ENCODE measurements around the gene ZDHHC14. TPM values are rescaled to one million over a fixed set of nuclear protein-coding genes. Genes with fewer than 3 reads are reported as not detected.

Gene ZDHHC14
- total RNA-seq, 1 donor from 2014 or later = 9.3 TPM

DNA sequence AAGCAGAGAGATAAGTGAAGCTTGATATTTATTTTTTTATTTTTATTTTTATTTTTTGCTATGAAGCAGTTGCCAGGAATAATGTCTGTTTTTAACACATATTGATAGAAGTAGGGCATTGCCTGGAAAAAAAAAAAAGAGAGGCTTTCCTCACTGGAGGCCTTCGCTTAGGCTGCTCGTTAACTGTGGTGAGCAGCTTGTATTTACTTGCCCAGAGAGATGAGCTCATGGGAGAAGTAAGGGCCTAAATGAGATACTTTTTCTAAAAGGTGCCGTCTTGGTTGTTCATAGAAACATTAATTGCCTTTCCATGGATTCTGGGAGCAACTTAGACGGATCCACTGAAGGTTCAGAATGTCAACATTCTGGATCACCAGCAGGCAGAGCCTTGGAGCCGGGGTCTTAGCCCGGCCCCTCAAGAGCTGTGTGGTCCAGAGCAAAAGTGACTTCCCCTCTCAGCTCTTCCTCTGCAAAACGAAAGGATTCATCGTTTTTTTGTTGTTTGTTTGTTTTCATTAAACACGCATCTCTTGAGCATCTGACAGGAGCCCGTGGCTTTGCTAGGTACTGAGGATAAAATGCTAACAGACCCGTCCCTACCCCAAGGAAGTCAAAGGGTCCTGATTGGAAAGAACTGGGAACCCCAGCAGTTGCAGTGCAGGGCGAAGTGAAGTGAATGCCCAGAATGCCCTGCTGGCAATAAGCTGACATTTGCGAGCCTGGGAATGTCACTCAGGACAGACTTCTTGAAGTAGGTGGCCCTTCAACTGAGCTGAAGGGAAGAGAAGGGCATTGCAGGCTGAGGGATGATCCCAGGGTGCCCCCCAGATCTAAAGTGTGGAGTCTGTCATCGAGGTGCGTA lies 138.5 kb downstream of the ZDHHC14 start:
- Histone ChIP-seq H3K4me3 (no peak overlapping the region), H3K4me1 (no peaks in the 10 kb centered on the region), H3K27ac (no peak overlapping the region), H3K27me3 (ENCODE audit: low read depth) (no peaks in the 10 kb centered on the region), H3K36me3 (no peaks in the 10 kb centered on the region), H3K9me3 (no peaks in the 10 kb centered on the region)
- ATAC-seq = no peak
- intact Hi-C loops (cut with DNase I) = no loop called here
- DNase-seq = no peak
- TF ChIP-seq, protein P1, sequence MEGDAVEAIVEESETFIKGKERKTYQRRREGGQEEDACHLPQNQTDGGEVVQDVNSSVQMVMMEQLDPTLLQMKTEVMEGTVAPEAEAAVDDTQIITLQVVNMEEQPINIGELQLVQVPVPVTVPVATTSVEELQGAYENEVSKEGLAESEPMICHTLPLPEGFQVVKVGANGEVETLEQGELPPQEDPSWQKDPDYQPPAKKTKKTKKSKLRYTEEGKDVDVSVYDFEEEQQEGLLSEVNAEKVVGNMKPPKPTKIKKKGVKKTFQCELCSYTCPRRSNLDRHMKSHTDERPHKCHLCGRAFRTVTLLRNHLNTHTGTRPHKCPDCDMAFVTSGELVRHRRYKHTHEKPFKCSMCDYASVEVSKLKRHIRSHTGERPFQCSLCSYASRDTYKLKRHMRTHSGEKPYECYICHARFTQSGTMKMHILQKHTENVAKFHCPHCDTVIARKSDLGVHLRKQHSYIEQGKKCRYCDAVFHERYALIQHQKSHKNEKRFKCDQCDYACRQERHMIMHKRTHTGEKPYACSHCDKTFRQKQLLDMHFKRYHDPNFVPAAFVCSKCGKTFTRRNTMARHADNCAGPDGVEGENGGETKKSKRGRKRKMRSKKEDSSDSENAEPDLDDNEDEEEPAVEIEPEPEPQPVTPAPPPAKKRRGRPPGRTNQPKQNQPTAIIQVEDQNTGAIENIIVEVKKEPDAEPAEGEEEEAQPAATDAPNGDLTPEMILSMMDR (IDR thresholded peaks at IDR 0.05) = no peak

- intact Hi-C loops (cut with DNase I) = no loop called here
- Histone ChIP-seq H3K36me3 (no peaks in the 10 kb centered on the region), H3K4me3 (no peak overlapping the region), H3K27me3 (ENCODE audit: low read depth) (no peaks in the 10 kb centered on the region), H3K27ac (no peak overlapping the region), H3K9me3 (no peaks in the 10 kb centered on the region), H3K4me1 (no peaks in the 10 kb centered on the region)
- ATAC-seq (no peak), DNase-seq (no peak)
- TF ChIP-seq, protein P1 (IDR thresholded peaks at IDR 0.05) = no peak
Measured at GRCh38 chr6:157520117-157520406, 139.1 kb downstream of the ZDHHC14 start.

- Histone ChIP-seq H3K4me3 (no peak overlapping the region), H3K27ac (no peak overlapping the region), H3K36me3 (no peaks in the 10 kb centered on the region), H3K9me3 (no peaks in the 10 kb centered on the region), H3K4me1 (peaks cover 1% of the 10 kb centered on the region), H3K27me3 (ENCODE audit: low read depth) (no peaks in the 10 kb centered on the region)
- no peak for DNase-seq
- no peak for ATAC-seq
- TF ChIP-seq, protein P1 (IDR thresholded peaks at IDR 0.05) = no peak
- intact Hi-C loops (cut with DNase I) = no loop called here
Measured at GRCh38 chr6:157520596-157521361, 139.8 kb downstream of the ZDHHC14 start.

DNA sequence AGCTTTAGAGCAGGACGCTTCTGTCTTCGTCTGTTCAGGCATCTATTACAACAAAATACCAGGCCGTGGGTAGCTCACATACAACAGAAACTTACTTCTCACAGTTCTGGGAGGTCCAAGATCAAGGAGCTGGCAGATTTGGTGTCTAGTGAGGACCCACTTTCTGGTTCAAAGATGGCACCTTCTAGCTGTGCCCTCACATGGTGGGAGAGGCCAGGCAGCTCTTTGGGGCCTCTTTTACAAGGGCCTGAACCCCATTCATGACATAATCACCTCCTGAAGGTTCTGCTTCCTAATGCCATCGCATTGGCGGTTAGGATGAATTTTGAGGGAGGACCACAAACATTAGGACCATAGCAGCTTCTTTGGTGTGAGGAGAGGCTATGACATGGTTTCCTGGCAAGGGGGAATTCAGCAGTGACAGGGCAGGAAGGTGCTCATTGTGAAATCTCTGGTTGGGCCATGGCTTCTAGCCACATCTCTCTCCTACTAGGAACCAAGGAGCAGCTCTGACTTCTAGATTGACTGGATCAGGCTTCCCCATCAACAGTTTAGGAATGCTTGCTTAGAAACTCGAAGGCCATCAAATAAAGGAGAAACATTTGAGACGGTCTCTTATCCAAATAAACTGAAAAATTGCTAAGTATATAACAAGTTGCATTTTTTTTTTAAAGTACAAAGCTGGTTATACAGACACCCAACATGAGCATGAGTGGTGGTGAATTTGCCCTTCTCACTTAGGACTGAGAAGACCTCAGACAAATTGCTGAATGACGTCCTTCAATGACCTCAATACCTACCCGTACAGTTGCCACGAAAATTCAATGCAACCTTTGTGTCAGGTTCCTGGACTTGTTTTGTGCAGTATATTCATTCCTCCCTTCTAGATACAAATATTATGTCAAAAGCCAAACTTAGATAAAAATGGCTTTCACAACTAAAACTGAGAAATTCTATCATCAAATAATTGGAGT lies 140.7 kb downstream of the ZDHHC14 start:
- DNase-seq (no peak), ATAC-seq (no peak)
- Histone ChIP-seq H3K27me3 (ENCODE audit: low read depth) (no peaks in the 10 kb centered on the region), H3K4me1 (peaks cover 9% of the 10 kb centered on the region), H3K27ac (no peak overlapping the region), H3K9me3 (no peaks in the 10 kb centered on the region), H3K36me3 (no peaks in the 10 kb centered on the region), H3K4me3 (no peak overlapping the region)
- TF ChIP-seq, protein P1 (IDR thresholded peaks at IDR 0.05) = no peak
- intact Hi-C loops (cut with DNase I) = no loop called here

DNA sequence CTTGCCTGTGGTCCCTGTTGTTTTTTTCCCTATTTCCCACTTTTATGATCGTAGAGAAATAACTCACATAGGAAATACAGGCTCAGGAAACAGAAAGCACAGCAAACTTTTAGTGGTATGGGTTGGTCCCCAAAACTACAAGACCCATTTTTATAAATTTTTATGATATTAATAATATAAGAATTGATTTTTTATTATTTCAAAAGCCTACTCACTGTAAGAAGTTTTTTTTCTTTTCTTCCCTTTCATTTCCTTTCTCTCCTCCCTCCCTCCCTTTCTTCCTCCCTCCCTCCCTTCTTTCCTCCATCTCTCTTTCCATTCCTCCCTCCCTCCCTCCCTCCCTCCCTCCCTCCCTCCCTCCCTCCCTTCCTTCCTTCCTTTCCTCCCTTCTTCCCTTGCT lies 141.5 kb downstream of the ZDHHC14 start:
- H3K9me3 ChIP-seq = no peaks in the 10 kb centered on the region
- ATAC-seq = no peak

More for the DNA sequence above, 141.5 kb downstream of the ZDHHC14 start:
- Histone ChIP-seq H3K27me3 (ENCODE audit: low read depth) (no peaks in the 10 kb centered on the region), H3K4me3 (no peak overlapping the region), H3K36me3 (no peaks in the 10 kb centered on the region), H3K27ac (no peak overlapping the region), H3K4me1 (peaks cover 17% of the 10 kb centered on the region)
- intact Hi-C loops (cut with DNase I) = no loop called here
- TF ChIP-seq, protein P1 (IDR thresholded peaks at IDR 0.05) = no peak
- no peak for DNase-seq
